A549 (cell line): ENCODE results near the gene POU3F3.

Experiments used
- BHLHE40 ChIP-seq: IDR thresholded peaks from 2 replicates; pipeline ENCODE4 v1.6.1; 2012; ENCODE audit warnings: low read depth, low read length, inconsistent platforms
- CTCF ChIP-seq: fragments of >200 bp; sonication (Bioruptor Twin); formaldehyde crosslinking; IDR thresholded peaks from 3 replicates; pipeline ENCODE4 v1.5.1; 2016
- POLR2A ChIP-seq: IDR thresholded peaks from 2 replicates; pipeline ENCODE4 v1.6.1; 2012; ENCODE audit warnings: mild to moderate bottlenecking, low read length

GRCh38 chr2:104864280-104865095 is 10.6 kb downstream of the POU3F3 start:
- TF ChIP-seq POLR2A (no peak), BHLHE40 (no peak), CTCF (no peak)
